BJ (cell line): ENCODE measurements around the gene BICRAL. TPM values are rescaled to one million over a fixed set of nuclear protein-coding genes. Genes with fewer than 3 reads are reported as not detected.
A peak's percentile ranks its signal among the peaks of the same experiment; 100 is the strongest.

ENCODE experiments used
- CTCF ChIA-PET: fragments of 350-600 bp; formaldehyde crosslinking; extraction: SDS; loops from one replicate; lab custom pipeline; 2021; ENCODE audit warnings: antibody characterized with exemption, inconsistent platforms; lab: Yijun Ruan, JAX
- POLR2A ChIA-PET: fragments of 300-600 bp; sonication (Branson Sonifier 250); formaldehyde crosslinking; extraction: SDS; loops from one replicate; lab custom pipeline; 2021; ENCODE audit warnings: antibody characterized with exemption; lab: Charles Lee
- DNase-seq: peaks from one replicate; pipeline ENCODE4 v3.0.0-alpha.2; 2011; ENCODE audit warnings: low read depth
- H3K27me3 ChIP-seq: 2 replicates; pipeline ENCODE4 v1.6.0; 2011; ENCODE audit warnings: low read length; ENCODE audit not compliant: control insufficient read depth, insufficient read depth
- H3K36me3 ChIP-seq: 2 replicates; pipeline ENCODE4 v1.5.1; 2011; ENCODE audit warnings: low read length; ENCODE audit not compliant: control insufficient read depth, insufficient read depth
- H3K4me3 ChIP-seq: 2 replicates; pipeline ENCODE4 v1.5.1; 2011; ENCODE audit warnings: low read depth, mild to moderate bottlenecking, control low read depth, low read length
- CTCF ChIP-seq: IDR thresholded peaks from 2 replicates; pipeline ENCODE4 v1.5.1; 2011; ENCODE audit warnings: low read depth, mild to moderate bottlenecking, control low read depth, inconsistent platforms, low read length, moderate library complexity; ENCODE audit not compliant: insufficient read depth
- polyA plus RNA-seq: library from polyadenylated mRNA; depleted of rRNA; stranded (reverse); fragments of >200 nt; gene quantifications from 2 replicates; pipeline ENCODE4 v1.2.3, GENCODE V29; 2011

Gene BICRAL
- polyA plus RNA-seq, 1 experiment, result 7.4 TPM

GRCh38 chr6:42746463-42747391, 35.1 kb upstream of the BICRAL start:
- Histone ChIP-seq H3K4me3 (peak overlapping the region; percentile 70), H3K27me3 (no peaks in the 10 kb centered on the region), H3K36me3 (no peaks in the 10 kb centered on the region)
- DNase-seq, result peak; percentile 65
- CTCF ChIA-PET, result interaction anchor here (0.9 to 2.5 kb wide), 4 partner anchors 8 to 34 kb away, joined by 3 to 8 read pairs (median 4); no protein-coding TSS in a partner anchor
- POLR2A ChIA-PET, result interaction anchor here (0.6 to 1.0 kb wide), 2 partner anchors 36 to 883 kb away, joined by 5 to 8 read pairs; no protein-coding TSS in a partner anchor
- no peak for TF ChIP-seq CTCF

- no peak for TF ChIP-seq CTCF
- Histone ChIP-seq H3K27me3 (no peaks in the 10 kb centered on the region), H3K36me3 (no peaks in the 10 kb centered on the region), H3K4me3 (no peak overlapping the region)
- ChIA-PET POLR2A (interaction anchor here (0.6 kb wide), 1 partner anchor 44 kb away, joined by 4 read pairs; no protein-coding TSS in a partner anchor), CTCF (interaction anchor here (0.6 to 1.6 kb wide), 4 partner anchors 13 to 129 kb away, joined by 3 to 4 read pairs (median 4); no protein-coding TSS in a partner anchor)
- DNase-seq, result no peak
Observed at GRCh38 chr6:42748203-42748898, 33.5 kb upstream of the BICRAL start.

GRCh38 chr6:42751055-42751454, 30.8 kb upstream of the BICRAL start:
- no peak for TF ChIP-seq CTCF
- no peaks in the 10 kb centered on the region for H3K27me3 ChIP-seq
- ChIA-PET CTCF (no interaction called here), POLR2A (no interaction called here)
- H3K36me3 ChIP-seq, result no peaks in the 10 kb centered on the region
- no peak for DNase-seq
- H3K4me3 ChIP-seq, result no peak overlapping the region

- POLR2A ChIA-PET, result no interaction called here
Observed at GRCh38 chr6:42754759-42755158, 27.1 kb upstream of the BICRAL start.

More at GRCh38 chr6:42754759-42755158, 27.1 kb upstream of the BICRAL start:
- TF ChIP-seq CTCF, result no peak
- no peaks in the 10 kb centered on the region for H3K27me3 ChIP-seq
- CTCF ChIA-PET, result no interaction called here
- H3K36me3 ChIP-seq, result no peaks in the 10 kb centered on the region
- DNase-seq, result no peak
- no peak overlapping the region for H3K4me3 ChIP-seq
